Measurements from ENCODE around the gene RSPH4A. TPM values are rescaled to one million over a fixed set of nuclear protein-coding genes. Genes with fewer than 3 reads are reported as not detected.

RSPH4A gene
- total and polyA plus RNA-seq, 2 of the 8 experiments (the other 6 are each of a cell fraction or from before 2014, with no cell fraction given): 0.38 to 0.52 TPM

DNA sequence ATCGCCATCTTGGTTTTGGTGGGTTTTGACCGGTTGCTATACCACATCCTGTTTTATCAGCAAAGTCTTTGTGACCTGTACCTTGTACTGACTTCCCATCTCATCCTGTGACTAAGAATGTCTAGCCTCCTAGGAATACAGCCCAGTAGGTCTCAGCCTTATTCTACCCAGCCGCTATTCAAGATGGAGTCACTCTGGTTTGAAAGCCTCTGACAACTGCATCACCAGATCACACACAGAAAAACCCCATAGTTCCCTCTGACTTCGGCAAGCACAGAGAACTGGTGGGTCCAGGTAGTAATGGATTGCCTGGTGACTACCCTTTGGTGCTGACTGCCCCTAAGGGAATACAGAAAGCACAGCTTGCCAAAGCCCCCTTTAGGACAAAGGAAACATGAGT lies 10.3 kb upstream of the RSPH4A start:
- Histone ChIP-seq H4K8ac (ENCODE audit: extremely low read depth, insufficient read depth, low read length) (no peak overlapping the region), H2BK12ac (ENCODE audit: low read depth, low read length) (no peak overlapping the region), H3K23ac (ENCODE audit: insufficient read length) (no peak overlapping the region), H4K5ac (ENCODE audit: insufficient read length, low read depth, low read length) (no peak overlapping the region), H4K91ac (replicated peaks; ENCODE audit: insufficient read length, low read length) (no peak overlapping the region), H2AK5ac (ENCODE audit: low read depth, low read length) (no peak overlapping the region), H3K9ac (replicated peaks in 1 of 4; ENCODE audit: extremely low read depth in 1 of 4, low read depth in 3 of 4, low read length in 3 of 4) (no peak overlapping the region), H4K20me1 (replicated peaks in 1 of 2; ENCODE audit: control insufficient read depth in 1 of 2, insufficient read depth in 2 of 2, low read length in 2 of 2) (no peaks in the 10 kb centered on the region), H3K27ac (ENCODE audit: low read depth, low read length) (no peak overlapping the region), H2BK20ac (ENCODE audit: low read length) (no peak overlapping the region), H3K56ac (replicated peaks; ENCODE audit: insufficient read length, low read depth, low read length) (no peak overlapping the region), H3K4me3 (ENCODE audit: extremely low read depth in 1 of 4, insufficient read depth in 2 of 4, low read depth in 3 of 4, low read length in 4 of 4) (no peak overlapping the region), H3K27me3 (replicated peaks in 1 of 4; ENCODE audit: control insufficient read depth in 3 of 4, extremely low read depth in 1 of 4, insufficient read depth in 3 of 4, low read length in 3 of 4) (no peaks in the 10 kb centered on the region), H3K79me1 (ENCODE audit: low read depth, low read length) (no peaks in the 10 kb centered on the region), H2BK15ac (ENCODE audit: low read length) (no peak overlapping the region), H3K79me2 (ENCODE audit: control insufficient read depth in 1 of 2, insufficient read depth in 2 of 2, low read length in 2 of 2) (no peaks in the 10 kb centered on the region), H3K18ac (ENCODE audit: extremely low read depth, low read length) (no peak overlapping the region), H3K23me2 (ENCODE audit: low read depth, low read length) (no peaks in the 10 kb centered on the region), H2AFZ (ENCODE audit: low read length) (no peak overlapping the region), H2BK5ac (ENCODE audit: low read depth, low read length) (no peak overlapping the region), H3K4me2 (ENCODE audit: insufficient read depth in 1 of 2, low read depth in 2 of 2, low read length in 2 of 2) (no peak overlapping the region), H2BK120ac (replicated peaks; ENCODE audit: low read depth, low read length) (no peak overlapping the region), H3K9me3 (ENCODE audit: insufficient read depth in 2 of 2, low read depth in 1 of 2, low read length in 1 of 2) (no peaks in the 10 kb centered on the region), H3K36me3 (ENCODE audit: control insufficient read depth in 2 of 4, insufficient read depth in 4 of 4, low read length in 3 of 4) (no peaks in the 10 kb centered on the region), H3K4ac (replicated peaks; ENCODE audit: insufficient read length, low read depth, low read length) (no peak overlapping the region), H3K4me1 (replicated peaks in 1 of 4; ENCODE audit: control insufficient read depth in 3 of 4, insufficient read depth in 4 of 4, low read length in 3 of 4) (peaks cover 0 to under 1% (median under 1%) of the 10 kb centered on the region in 4 experiments; a peak in 3 of 7 replicates), H3K14ac (ENCODE audit: insufficient read length) (no peak overlapping the region)
- TF ChIP-seq CHD2 (IDR thresholded peaks at IDR 0.05; ENCODE audit: low read length): no peak
- no peak for FAIRE-seq
- ChIA-PET CTCF (ENCODE audit: partially characterized antibody) (interaction anchor here (1.1 to 1.4 kb wide), 3 partner anchors 16 to 318 kb away, joined by 3 read pairs; no protein-coding TSS in a partner anchor), POLR2A (ENCODE audit: partially characterized antibody) (interaction anchor here (2.5 kb wide), 1 partner anchor 10 kb away, joined by 14 read pairs; the partner anchor contains the start of gene RSPH4A)
- WGBS, 2 experiments (ENCODE audit: extremely low coverage in 1 of 2, insufficient coverage in 1 of 2, insufficient read length in 1 of 2, insufficient replicate concordance in 2 of 2, low coverage in 1 of 2, low lambda C conversion rate in 2 of 2, missing lambda C conversion rate in 1 of 2): 95% methylated on average over 4 of the region's 4 CpGs; no CpG with 5 or more reads in 1 of the 2 experiments
- no peak for DNase-seq (ENCODE audit: low read depth in 1 of 2, low spot score in 2 of 2)

All from H1 (cell line).